Glomerular visceral epithelial cell (primary cell): ENCODE measurements around the gene BRD3.

Experiments
- DNase-seq: peaks from one replicate; pipeline ENCODE4 v3.0.0-alpha.2; 2016; ENCODE audit errors: extremely low spot score

Gene BRD3

DNA sequence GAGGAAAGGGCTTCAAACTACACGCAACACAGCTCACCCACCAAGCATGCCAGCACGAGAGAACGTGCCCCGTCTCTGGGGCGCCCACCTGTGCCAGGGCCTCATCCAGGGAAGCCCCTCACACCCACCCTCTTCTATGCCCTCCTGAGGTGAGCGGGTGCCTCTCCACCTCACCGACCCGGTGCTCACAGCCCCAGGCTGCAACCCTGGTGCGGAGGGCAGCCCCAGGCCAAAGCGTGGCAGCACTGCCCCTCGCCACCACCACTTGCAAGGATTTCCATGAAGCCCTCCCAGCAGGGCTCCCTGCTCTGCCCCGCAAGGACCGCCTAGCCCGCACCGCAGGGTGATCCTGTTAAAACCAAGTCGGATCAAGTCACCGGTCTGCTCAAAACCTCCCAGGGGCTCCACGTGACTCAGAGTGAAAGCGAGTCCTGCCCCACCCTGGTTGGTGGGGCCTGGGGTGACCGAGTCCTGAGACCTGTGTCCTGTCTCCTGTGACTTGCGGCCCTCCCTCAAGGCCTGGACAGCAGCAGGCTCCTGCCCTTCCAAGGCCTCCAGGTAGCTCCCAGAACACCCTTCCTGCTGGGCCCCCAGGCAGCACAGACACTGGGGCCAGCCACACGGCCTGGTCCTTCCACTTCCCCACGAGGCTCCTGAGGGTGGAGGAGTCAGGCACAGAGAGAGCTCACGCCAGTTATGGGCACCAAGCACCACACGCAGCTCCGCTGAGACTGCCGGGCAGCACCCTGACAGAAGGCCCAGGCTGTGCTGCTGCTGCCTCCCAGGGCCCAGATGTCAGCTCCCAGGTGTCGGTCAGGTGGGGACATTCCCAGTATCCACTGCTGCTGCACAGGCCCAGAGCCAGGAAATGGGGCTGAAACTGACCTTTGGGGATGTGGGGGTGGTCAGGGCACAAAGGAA is 12.7 kb downstream of the BRD3 start:
- DNase-seq, result no peak

DNA sequence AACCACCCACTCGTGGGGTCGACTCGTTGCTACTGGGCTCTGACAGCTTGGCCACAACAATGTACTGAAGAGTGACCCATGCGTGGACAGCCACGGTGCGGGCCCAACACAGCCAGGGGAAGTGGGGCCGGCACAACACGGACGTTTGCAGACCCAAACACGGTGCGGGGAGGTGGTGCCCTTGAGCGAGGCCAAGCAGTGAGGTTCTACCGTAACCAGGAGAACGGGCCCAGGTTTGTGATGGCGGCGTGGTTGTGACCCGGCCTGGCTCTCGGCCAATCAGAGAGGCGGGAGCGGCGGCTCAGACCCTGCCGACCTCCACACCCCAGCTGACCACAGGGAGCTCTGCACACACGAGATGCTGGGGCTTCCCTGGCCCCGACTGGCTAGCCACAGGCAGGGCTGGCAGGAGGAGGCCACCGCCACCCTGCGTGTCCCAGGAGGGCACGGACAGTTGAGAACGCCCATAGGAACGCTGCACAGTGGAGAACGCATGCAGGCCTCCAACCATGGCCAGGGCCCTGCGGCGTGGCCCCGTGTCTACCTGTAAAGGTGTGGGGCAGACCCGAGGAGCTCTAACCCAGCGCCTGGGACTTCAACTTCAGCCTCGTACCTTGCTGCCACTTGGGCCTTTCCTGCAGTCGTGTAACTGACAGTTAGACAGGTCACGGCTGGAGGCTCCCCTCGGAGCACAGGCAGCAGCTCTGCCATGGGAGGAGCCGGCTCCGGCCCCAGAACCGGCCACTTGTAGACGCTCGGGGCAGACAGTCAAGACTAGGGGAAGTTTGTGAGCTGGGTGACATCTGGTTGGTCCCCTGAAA is 13.7 kb downstream of the BRD3 start:
- no peak for DNase-seq

DNA sequence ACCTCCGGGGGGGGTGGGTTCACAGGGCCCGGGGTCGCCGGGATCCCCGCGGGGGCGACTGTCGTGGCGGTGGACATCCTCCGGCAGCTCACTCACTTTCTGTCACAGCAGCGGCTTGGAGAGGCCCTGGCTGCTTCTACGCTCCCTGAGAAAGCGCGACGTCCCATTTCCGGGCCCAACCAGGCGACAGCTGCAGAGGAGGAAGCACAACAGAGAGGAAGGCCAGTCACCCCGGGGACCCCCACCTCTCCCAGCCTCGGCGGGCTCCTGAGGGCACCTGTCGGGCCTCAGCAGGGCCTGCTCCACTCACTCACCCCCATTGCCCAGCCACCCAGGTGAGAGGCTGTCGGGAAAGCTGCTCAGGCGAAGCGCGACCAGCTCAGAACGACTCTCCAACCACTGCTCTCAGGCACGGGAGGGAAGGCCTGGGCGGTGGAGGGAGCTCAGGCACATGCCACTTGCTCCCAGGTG is 14.4 kb downstream of the BRD3 start:
- no peak for DNase-seq

DNA sequence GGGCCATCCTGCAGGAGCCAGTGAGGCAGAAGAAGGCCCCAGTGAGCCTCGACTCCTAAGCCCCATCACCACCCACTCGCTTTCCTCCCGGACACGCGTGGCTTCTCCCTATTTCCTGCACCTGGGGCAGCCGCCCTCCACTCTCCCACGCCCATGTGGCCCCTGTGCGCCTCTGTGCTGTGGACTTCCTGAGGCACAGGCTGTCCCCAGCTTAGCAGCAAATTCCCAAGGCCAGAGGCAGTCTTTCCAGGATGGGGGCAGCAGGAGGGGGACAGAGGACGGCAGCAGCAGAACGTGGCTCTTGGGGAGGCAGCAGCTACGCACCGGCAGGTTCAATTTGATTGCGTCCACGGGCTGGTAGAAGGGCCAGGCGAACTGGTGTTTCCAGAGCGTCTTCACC is 14.9 kb downstream of the BRD3 start:
- no peak for DNase-seq

DNA sequence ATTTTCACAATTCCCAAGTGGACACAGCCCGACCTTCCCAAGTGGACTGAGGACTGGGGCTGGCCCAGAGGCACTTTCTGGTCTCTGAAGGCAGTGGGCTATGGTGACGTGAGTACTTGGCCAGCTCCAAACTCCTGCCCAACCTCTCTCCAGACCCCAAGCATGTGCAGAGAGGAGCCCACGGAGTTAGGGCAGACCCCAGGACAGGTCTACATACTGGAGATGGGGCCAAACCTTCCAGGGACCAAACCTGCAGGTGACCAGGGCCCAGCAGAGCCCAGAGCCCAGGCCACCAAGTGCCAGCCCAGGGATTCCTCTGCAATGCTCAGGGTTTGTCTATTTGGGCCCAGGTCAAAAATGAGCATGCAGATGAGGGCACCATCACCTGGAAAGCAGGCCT is 15.3 kb downstream of the BRD3 start:
- no peak for DNase-seq

DNA sequence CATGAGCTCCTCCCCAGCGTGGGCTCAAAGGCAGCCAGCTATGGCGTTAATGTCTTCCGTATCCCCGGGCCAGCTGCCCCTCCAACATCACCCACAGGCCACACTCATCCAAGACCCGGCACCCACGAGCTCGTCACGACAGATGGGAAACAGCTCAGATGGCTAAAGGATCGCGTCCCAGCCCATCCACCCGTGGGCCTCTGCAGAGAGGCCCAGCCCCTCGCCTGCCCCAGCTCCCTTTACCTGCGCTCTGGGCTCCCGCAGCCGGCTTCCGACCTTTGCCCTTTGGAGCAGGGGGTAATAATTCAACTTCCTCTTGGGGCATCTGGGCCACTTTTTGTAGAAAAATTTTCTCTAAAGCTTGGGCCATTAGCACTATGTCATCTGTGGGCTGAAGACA is 16.5 kb downstream of the BRD3 start:
- DNase-seq, result no peak

DNA sequence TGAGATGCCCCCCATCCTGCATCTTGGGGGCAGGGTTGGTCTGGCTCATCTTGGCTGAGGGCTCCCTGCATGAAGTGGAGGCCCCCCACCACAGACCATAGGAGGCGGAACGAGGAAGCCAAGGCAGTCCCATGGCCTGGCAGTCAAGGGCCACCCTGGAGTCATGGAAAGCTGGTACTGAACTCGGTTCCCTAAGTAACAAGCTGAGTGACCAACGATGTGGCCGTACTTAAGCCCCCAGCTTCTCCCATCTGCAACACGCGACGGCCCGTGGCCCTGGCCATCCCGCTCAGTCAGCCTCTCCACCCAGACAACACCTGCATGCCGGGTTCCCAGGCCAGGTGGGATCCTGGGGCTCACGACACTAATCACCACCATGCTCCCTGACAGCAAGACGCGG is 17.1 kb downstream of the BRD3 start:
- DNase-seq, result no peak

DNA sequence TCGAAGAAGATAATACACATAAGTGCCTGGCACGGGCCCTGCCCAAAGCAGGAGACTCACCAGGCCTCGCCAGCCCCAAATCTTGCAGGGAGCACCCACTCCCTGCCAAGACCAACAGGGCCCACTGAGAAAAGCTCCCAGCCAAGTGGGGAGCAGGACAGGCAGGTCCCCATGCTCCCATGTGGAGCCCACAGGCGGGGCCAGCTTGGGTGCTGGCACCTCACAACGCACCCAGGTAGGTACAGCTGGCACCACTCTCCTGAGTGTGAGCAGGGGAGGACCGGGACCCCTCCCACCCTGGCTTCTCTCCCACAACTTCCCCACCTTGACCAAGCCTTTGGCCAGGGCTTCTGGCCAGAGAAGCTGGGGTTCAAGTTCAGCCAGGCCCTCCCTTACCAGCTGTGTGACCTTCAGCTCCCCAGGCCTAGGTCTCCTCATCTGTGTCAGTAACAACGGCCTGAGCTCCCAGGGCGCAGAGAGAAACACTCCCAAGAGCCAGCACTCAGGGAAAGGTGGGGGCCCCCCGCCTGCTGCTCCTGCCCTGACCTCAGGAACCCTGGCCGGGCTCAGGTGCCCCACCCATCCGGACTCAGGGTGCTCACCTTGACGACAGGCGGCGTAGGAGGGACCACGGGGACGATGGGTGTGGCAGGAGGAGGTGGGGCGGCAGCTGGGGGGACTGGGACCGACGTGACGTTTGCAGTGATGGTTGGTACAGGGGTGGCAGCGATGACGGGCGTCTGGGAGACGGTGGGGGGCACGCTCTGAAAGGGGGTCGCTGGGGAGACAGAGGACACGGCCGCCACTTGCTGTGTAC is 17.8 kb downstream of the BRD3 start:
- DNase-seq, result no peak

DNA sequence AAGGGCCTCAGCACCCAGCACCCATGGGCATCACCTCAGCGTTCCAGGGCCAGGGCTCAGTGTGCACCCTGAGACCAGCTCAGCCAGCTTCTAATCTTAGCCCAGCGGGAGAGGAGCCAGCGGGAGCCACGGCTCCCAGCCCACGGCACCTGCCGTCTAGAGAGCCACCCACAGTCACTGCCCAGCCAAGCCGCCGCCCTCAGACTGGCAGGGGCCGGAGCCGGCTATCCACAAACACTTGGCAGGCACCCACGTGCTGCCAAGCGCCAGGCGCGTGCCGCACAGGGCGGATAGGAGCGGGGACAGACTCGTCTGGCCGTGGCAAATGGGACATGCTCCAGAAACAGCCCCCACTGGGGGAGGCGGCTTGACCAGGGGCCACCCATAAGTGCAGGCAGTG is 18.6 kb downstream of the BRD3 start:
- DNase-seq, result no peak

DNA sequence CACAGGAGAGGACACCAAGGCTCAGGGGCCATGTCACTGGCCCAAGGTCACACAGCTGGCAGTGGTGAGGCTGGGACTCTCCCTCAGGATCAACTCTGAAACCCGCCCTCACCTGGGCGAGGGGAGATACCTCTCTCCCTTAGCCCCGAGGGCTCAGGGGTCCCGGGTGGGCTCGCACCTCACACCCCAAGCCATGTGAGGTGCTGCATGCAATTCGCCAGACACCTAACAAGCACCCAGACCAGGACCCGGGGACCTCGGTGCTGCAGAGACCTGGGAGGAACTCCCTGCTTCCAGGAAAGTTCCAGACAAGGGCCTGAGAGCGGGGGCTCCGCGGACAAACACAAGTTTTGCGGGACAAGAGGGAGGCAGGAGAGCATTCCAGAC is 19.3 kb downstream of the BRD3 start:
- DNase-seq, result no peak

DNA sequence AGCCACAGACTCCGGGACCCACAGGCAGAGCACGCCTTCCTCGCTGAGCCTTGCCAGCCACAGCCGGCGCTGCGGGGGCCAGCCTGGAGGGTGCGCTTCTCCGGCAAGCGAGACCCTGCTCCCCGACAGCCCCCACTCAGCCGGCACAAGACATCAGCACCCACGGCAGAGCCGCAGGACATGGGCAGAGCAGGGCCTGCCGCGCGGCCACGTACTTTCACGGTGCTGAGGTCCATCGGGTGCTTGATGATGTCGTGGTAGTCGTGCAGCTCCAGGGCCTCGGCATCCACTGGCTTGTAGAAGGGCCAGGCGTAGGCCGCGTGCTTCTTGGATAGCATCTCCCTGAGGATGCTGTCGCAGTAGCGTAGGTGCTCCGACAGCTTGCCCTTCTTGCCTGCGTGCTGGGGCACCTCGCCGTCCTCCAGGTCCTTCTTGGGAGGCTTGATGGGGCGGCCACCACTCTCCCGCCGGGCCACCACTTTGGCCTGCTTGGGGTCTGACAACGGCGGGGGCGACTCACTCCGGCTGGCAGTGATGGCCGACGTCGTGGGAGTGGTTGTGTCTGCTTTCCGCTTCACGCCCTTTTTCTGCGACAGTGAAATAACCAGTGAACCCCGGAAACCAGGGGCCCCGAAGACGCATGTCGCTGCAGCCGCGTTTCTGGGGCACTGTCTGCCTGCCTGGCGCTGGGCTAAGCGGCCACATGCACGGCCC is 19.8 kb downstream of the BRD3 start:
- DNase-seq, result no peak

DNA sequence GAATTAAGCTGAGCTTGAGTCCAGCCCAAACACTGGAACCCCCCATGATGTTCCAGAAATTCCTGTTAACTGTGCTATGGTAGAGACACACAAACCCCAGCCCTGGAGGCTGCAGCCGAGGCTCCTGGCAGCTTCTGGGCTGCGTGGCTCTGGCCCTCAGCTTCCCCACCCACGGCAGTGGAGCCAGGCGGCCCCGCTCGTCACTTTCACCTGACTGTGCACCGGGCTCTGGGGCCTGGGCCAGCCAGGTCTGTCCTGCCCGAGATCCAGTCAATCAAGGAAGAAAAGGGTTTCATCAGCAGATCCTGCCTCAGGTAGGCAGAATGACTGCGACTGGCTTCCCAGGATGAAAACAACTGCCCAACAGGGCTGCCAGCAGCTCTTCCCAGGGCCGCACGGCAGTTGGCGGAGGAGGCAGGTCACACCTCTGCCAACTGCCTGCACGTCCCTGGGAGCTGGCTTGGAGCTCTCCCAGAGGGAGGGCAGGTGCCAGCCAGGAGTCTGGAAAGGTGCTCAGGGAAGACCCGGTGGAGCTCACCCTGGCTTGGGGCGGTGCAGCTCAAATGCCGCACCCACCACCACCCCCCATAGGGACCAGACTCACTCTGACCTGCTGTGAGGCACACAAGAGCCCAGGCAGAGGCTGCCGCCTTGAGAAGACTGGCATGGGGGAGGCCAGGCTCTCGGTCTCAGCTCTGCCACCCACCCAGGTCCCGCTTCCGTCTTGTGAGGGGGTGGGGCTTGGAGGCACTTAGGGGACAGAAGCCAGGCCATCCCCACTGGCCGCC is 20.7 kb downstream of the BRD3 start:
- DNase-seq, result no peak

DNA sequence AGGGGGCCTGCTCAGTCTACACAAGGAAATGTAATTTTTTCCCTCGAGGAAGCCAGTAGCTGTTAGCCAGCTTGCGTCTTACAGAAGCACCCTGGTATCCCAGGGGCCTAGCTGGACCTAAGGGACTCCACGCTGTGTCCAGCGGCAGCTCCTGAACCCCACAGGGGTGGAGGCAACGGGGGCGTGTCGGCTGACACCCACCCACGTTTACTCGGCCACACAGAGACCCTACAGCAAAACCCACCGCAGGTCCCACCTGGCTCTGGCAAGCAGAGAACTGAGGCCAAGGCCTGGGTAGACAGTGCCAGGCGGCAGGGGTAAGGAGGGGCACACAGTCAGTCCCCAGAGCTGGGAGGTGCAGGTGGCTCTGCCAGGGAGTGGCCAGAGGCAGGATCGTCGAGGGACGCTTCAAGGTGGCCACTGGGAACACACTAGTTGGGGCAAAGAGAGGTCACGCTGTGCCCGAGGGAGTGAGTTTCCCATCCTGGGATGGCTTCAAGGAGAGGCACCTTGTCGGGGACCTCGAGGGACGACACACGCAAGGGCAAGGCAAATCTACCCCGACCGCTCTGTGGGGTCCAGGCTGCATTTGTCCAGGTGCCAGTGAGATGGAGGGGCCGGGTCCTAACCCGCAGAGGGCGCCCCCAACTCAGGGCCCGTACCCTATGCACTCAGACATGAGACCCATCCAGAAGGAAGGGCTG is 21.8 kb downstream of the BRD3 start:
- DNase-seq, result no peak

DNA sequence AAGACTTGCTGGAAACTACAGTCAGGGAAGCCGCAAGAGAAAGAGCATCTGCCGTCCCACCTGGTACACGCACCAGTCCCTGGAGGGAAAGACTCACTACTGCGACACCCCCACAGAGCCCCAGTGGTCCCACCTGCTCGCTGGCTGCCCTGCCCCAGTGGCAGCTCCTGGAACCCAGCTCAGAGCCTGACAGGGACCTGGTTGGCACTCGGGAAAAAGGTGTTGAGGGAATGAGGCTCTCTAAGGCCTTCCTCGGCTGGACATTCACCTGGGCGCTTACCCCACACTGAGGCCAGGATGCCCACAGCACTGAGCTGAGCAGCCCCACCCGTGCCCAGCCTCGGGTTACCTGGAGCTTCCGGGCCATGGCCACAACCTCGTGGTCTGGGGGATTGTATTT is 22.9 kb downstream of the BRD3 start:
- no peak for DNase-seq

DNA sequence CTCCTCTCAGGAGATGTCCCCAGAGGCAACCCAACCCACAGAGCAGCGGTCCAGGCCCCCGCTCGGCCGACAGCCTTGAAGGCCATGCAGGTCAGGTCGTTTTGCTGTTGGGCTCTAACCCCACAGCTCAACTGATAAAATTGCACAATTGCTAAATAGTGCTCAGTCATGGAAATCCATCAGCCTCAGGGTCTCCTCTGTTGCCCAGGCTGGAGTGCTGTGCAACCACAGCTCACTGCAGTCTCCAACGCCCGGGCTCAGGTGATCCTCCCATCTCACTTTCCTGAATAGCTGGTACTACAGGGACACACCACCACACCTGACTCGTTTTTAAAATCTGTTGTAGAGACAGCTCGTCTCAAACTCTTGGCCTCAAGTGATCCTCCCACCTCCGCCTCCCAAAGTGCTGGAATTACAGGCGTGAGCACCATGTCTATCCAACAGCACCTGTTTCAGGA is 24.3 kb downstream of the BRD3 start:
- DNase-seq, result no peak

DNA sequence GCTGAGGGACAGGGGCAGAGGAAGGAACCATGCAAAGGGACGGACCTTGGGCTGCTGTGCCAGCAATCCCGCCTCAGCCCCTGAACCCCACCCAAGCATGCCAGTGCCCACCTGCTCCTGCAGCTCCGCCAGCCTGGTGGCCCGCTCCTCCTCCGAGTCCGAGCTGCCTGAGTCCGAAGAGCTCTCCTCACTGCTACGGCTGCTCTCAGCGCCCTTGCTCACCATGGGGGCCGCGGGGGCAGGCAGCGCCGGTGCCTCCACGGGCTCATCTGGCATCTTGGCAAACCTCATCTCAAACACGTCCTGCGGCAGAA is 26.2 kb downstream of the BRD3 start:
- no peak for DNase-seq

DNA sequence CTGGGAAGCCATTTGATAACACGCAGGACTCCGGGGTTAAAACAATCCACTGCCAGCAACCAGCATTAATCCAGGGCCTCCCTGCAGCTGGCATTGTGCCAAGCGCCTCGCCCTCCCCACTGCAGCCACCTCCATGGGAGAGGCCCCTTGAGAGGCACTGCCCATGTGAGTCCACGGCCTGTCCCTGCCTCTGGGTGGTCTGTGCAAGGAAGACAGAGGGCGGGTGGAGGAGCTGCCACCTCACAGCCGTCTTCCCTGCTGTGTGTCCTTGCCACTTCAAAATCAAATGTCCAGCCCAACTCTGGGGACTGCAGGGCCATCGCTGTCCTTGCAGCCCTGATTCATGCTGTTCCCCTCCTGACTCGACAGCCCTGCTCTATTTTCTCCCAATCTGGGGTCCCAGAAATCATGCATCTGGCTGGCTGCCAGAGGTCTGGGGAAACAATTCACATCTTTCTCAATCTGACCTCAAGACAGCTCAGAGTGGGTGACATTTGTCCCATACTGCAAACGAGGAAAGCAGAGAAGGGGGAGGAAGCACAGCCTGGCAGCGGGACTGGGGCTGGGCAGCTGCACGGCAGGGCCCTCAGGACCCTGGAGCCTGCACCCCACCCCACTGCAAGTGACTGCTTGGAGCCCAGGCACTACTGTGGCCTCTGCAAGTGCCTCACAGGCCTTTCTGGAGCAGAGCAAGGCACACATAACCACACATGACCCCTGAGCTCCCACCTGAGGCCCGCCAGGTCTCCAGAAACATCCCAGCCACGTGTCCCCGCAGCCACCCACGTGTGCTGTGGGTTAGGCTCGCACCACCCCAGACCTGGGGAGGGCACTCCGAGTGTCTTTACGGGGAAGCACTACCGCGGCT is 26.8 kb downstream of the BRD3 start:
- no peak for DNase-seq

DNA sequence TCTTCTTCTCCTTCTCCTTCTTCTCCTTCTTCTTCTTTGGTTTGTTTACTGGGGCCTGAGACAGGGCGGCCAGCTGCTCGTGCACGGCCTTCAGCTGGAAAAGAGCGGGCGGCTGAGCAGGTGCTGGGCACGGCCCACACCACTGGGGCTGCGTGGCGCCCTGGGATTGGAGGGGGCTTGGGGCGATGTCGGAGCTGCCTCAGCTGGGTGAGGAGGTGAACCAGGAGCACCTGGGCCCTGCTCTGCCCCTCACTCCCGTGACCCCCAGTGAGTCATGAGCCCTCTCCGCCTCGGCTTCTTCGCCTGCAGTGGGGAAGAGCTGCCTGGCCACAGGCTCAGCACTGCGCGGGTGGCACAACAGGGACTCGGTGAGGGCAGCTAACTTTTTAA is 27.7 kb downstream of the BRD3 start:
- DNase-seq, result no peak
